ENCODE data around the gene CCSER1.
"Not testable (repeated sequence)": the region's sequence is repeated elsewhere in the genome, so short reads cannot be mapped to it uniquely, and the experiment has no call there.

CCSER1 gene

DNA sequence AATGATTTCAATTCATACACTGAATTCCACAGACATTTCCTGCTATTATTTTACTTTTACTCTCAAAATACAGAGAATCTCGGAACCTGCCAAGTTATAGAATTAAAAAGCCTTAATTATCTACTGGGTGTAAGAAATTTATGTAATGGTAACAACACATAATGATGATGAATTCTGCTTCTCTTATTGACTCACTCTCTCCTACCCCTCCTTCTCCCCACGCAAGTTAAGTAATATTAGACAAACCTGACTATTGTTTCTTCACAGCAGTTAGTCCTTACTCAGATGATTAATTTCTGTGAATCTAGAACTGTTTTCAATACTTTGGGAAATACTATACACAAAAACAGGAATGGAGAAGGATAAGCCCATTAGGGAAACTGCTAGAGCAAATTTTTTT is 762.0 kb downstream of the CCSER1 start:
- TF ChIP-seq, protein P1, sequence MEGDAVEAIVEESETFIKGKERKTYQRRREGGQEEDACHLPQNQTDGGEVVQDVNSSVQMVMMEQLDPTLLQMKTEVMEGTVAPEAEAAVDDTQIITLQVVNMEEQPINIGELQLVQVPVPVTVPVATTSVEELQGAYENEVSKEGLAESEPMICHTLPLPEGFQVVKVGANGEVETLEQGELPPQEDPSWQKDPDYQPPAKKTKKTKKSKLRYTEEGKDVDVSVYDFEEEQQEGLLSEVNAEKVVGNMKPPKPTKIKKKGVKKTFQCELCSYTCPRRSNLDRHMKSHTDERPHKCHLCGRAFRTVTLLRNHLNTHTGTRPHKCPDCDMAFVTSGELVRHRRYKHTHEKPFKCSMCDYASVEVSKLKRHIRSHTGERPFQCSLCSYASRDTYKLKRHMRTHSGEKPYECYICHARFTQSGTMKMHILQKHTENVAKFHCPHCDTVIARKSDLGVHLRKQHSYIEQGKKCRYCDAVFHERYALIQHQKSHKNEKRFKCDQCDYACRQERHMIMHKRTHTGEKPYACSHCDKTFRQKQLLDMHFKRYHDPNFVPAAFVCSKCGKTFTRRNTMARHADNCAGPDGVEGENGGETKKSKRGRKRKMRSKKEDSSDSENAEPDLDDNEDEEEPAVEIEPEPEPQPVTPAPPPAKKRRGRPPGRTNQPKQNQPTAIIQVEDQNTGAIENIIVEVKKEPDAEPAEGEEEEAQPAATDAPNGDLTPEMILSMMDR (IDR thresholded peaks at IDR 0.05; ENCODE audit: low read depth, low read length, missing control alignments), result no peak
- in situ Hi-C loops (cut with HindIII; ENCODE audit: low sequenced_read_pairs), result no loop called here
- no peak for DNase-seq (ENCODE audit: low read depth)
- H3K4me3 ChIP-seq (ENCODE audit: low read depth, low read length), result no peak overlapping the region

DNA sequence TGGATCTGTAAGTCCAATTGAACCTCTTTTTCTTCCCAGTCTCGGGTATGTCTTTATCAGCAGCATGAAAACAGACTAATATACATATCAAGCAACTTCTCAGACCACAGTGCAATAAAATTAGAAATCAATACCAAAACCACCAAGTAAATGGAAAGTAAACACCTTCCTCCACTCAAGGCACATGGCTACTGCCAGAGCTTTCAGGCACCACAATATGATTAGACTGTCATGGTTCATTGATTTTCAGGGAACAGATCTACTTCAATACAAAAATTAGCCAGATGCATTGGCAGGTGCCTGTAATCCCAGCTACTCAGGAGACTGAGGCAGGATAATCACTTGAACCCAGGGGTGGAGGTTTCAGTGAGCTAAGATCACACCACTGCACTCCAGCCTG is 776.2 kb downstream of the CCSER1 start:
- in situ Hi-C loops (cut with HindIII; ENCODE audit: low sequenced_read_pairs); DNase-seq (ENCODE audit: low read depth); H3K4me3 ChIP-seq (ENCODE audit: low read depth, low read length): not testable (repeated sequence)

DNA sequence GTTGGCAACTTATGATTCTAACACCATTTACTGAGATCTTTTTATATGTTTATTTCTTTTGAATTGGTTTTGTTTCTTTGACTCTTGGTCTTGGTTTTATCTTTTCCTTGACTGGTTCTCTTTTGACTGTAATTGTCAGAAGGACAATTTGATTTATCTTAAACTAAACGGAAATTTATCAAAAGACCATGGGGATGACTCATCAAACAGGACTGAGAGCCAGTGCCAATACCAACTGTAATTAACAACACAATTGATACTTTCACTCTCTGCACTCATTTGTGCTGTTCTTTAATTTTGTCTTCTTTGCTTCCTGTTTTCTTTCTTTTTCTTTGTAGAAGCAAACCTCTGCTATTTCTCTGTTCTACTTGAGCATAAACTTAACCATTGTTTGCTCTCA is 776.8 kb downstream of the CCSER1 start:
- no peak for DNase-seq (ENCODE audit: low read depth)

DNA sequence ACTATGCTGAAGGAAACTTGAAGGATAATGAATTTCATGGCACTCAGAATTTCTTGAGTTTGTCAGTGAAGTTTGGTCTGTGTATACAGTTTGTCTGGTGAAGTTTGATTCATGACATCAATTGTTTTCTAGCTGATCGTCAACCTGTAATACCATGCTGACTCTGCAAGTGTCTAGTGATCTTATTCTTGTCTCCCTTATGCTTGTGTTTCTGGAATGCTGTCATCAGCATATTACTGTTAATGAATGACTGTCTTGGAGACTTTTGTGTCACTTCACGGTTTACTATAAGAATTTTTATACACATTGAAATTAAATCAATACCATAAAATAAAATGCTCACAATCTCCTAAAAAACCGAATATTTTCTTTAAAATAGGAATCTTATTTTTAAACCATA is 779.0 kb downstream of the CCSER1 start:
- no peak overlapping the region for H3K4me3 ChIP-seq (ENCODE audit: low read depth, low read length)
- no peak for DNase-seq (ENCODE audit: low read depth)
- TF ChIP-seq, protein P1 (IDR thresholded peaks at IDR 0.05; ENCODE audit: low read depth, low read length, missing control alignments), result no peak
- in situ Hi-C loops (cut with HindIII; ENCODE audit: low sequenced_read_pairs), result no loop called here

More for the DNA sequence above, 776.8 kb downstream of the CCSER1 start:
- no peak overlapping the region for H3K4me3 ChIP-seq (ENCODE audit: low read depth, low read length)
- TF ChIP-seq, protein P1 (IDR thresholded peaks at IDR 0.05; ENCODE audit: low read depth, low read length, missing control alignments), result no peak
- in situ Hi-C loops (cut with HindIII; ENCODE audit: low sequenced_read_pairs), result no loop called here

DNA sequence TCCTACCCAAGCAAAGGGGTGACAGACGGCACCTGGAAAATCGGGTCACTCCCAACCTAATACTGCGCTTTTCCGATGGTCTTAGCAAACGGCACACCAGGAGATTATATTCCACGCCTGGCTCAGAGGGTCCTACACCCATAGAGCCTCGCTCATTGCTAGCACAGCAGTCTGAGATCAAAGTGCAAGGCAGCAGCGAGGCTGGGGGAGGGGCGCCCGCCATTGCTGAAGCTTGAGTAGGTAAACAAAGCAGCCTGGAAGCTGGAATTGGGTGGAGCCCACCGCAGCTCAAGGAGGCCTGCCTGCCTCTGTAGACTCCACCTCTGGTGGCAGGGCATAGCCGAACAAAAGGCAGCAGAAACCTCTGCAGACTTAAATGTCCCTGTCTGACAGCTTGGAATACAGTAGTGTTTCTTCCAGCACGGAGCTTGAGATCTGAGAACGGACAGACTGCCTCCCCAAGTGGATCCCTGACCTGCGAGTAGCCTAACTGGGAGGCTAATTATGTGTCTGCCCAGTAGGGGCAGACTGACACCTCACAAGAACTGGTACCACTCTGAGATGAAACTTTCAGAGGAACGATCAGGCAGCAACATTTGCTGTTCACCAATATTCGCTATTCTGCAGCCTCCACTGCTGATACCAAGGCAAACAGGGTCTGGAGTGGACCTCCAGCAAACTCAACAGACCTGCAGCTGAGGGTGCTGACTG is 784.7 kb downstream of the CCSER1 start:
- in situ Hi-C loops (cut with HindIII; ENCODE audit: low sequenced_read_pairs); H3K4me3 ChIP-seq (ENCODE audit: low read depth, low read length): not testable (repeated sequence)

DNA sequence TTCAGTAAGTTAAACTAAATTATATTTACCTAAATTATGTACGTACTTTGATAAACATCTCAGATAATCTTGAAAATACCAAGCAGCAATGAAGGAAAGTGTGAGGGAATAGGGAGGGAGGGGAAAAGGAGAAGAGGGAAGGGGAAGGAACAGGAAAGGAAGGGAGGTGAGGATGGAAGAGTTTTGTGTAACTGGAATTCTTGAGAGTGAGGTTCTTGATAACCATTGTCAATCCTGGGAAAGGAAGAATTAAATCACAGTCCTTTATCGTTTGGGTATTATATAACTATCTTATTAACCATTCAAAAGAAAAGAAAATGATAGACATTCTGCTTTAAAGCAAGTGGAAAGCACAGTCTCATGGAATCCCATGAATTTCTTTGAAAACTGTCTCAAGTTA is 795.0 kb downstream of the CCSER1 start:
- in situ Hi-C loops (cut with HindIII; ENCODE audit: low sequenced_read_pairs), result no loop called here
- H3K4me3 ChIP-seq (ENCODE audit: low read depth, low read length), result no peak overlapping the region
- TF ChIP-seq, protein P1 (IDR thresholded peaks at IDR 0.05; ENCODE audit: low read depth, low read length, missing control alignments), result no peak
- no peak for DNase-seq (ENCODE audit: low read depth)

More for the DNA sequence above, 784.7 kb downstream of the CCSER1 start:
- not testable (repeated sequence) for DNase-seq (ENCODE audit: low read depth)

DNA sequence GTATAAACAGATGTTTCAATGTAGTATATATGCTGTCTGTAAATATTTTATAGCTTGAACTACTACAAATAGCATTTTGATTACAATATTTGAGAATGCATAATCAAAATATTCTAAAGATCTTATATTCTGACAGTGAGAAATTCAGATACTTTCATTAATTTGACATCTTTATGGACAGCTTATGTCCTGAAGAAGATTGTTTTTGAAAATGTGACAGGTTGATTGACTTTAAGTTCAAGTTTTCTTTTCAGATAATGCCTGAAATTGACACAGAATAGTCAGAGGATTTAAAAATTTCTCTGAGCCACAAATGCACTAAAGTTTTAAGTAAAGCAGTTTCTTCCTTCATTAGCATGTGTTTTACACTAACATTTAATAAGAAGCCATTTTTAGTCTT is 799.8 kb downstream of the CCSER1 start:
- H3K4me3 ChIP-seq (ENCODE audit: low read depth, low read length), result no peak overlapping the region
- in situ Hi-C loops (cut with HindIII; ENCODE audit: low sequenced_read_pairs), result no loop called here
- DNase-seq (ENCODE audit: low read depth), result no peak
- TF ChIP-seq, protein P1 (IDR thresholded peaks at IDR 0.05; ENCODE audit: low read depth, low read length, missing control alignments), result no peak

DNA sequence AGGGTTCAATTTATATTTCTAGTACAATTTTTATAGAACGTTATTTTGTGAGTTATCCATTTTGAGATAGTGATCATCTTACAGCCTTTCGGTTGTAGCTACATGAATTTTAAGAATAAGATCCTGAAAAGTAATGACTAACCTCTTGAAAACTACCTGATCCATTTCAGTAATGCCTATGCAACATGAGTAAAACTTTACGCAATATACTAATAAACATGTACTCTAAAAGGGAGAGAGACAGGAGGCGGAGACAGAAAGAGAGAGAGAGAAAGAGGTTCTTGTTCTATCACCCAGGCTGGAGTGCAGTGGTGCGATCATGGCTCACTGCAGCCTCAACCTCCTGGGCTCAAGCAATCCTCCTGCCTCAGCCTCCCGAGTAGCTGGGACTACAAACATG is 816.1 kb downstream of the CCSER1 start:
- TF ChIP-seq, protein P1 (IDR thresholded peaks at IDR 0.05; ENCODE audit: low read depth, low read length, missing control alignments), result no peak
- in situ Hi-C loops (cut with HindIII; ENCODE audit: low sequenced_read_pairs), result no loop called here
- DNase-seq (ENCODE audit: low read depth), result no peak
- no peak overlapping the region for H3K4me3 ChIP-seq (ENCODE audit: low read depth, low read length)
